Anterior cingulate cortex (tissue), 58 donors: ENCODE measurements around the gene AFF1.
A peak's percentile ranks its signal among the peaks of the same experiment; 100 is the strongest.

Experiments
- DNase-seq, 58 donors: peaks; one replicate each; lab custom pipeline; 2025; lab: John Stamatoyannopoulos, UW

AFF1 gene

GRCh38 chr4:86934771-86935565 lies at the start of gene AFF1:
Gene AFF1 (plus strand): TSS chr4:86935011. CDS start chr4:86948534, 13,523 bp downstream.
- peak; percentile 16 to 95 (median 88) for DNase-seq

GRCh38 chr4:86890790-86891189 lies 44.0 kb upstream of the AFF1 start:
- DNase-seq, result no peak

GRCh38 chr4:86891762-86892635 lies 42.8 kb upstream of the AFF1 start, which contains the start of gene C4orf36:
Gene C4orf36 (minus strand): TSS chr4:86892422. CDS start chr4:86891520, 902 bp downstream.
- DNase-seq, result peak in 57 of 58 donors; percentile 8 to 82 (median 51)

- DNase-seq, result peak in 6 of 58 donors; percentile 6 to 73 (median 54)
Measured at GRCh38 chr4:86892636-86892960, 42.2 kb upstream of the AFF1 start.

- DNase-seq, result peak in 1 of 58 donors; percentile 10
Measured at GRCh38 chr4:86893136-86893535, 41.7 kb upstream of the AFF1 start.

GRCh38 chr4:86894455-86894854 lies 40.4 kb upstream of the AFF1 start:
- DNase-seq, result no peak

GRCh38 chr4:86895692-86896488 lies 38.9 kb upstream of the AFF1 start:
- DNase-seq, result peak in 5 of 58 donors; percentile 4 to 78 (median 30)

- no peak for DNase-seq
Measured at GRCh38 chr4:86896596-86896995, 38.2 kb upstream of the AFF1 start.

- DNase-seq, result no peak
Measured at GRCh38 chr4:86898562-86898961, 36.2 kb upstream of the AFF1 start.

- DNase-seq, result no peak
Measured at GRCh38 chr4:86901864-86902263, 32.9 kb upstream of the AFF1 start.

- DNase-seq, result no peak
Measured at GRCh38 chr4:86908251-86908657, 26.6 kb upstream of the AFF1 start.

GRCh38 chr4:86909546-86910295 lies 25.1 kb upstream of the AFF1 start:
- DNase-seq, result peak in 1 of 58 donors; percentile 16

GRCh38 chr4:86910369-86910768 lies 24.4 kb upstream of the AFF1 start:
- DNase-seq, result no peak

- DNase-seq, result no peak
Measured at GRCh38 chr4:86910820-86911684, 23.8 kb upstream of the AFF1 start.

GRCh38 chr4:86916392-86916791 lies 18.4 kb upstream of the AFF1 start:
- DNase-seq, result no peak

GRCh38 chr4:86917212-86918039 lies 17.4 kb upstream of the AFF1 start:
- no peak for DNase-seq

GRCh38 chr4:86918539-86919072 lies 16.2 kb upstream of the AFF1 start:
- no peak for DNase-seq
